NCI-H146 (cell line): ENCODE results near the gene BCL11B.

ENCODE experiments used
- DNase-seq: peaks from one replicate; lab custom pipeline; 2025; lab: John Stamatoyannopoulos, UW

Gene BCL11B

DNA sequence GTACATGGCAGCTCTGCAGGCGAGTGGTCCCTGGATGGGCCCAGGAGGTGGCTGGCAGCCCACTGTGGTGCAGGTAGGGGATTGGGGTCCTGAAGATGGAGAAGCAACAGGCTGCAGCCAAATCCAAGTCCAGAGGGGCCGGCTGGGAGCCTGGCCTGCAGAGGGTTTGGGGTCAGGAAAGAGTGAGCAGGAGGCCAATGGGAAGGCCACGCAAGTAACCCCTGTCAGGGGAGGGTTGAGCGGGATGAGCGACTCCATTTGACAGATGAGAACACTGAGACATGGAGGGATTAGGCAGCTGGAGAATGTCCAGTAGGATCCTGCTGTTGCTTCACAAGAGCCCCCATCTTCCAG lies 136.0 kb downstream of the BCL11B start:
- no peak for DNase-seq

DNA sequence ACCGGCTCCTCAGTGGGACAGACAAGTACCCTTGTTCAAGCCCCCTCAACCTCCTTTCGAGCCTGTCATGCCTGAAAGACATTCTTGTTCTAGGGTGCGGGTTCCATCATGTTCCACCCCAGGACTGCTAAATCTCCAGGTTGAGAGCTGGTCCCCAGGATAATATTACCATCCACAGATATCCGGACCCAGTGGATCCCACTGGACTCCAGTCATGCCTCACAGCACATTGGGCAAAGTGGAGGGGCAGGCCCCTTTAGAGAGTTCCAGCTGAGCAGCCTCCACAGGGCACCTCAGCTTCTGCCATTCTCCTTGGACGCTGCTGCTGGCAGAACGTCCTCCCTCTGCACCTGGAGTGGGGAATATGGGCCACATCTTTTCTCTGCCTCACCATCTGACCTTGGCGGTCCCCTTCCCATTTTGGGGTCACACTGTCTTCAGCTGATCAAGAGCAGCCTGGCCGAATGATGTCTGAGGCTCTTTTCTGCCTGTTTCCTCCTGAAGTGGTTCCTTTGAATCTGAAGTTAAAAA lies 137.4 kb downstream of the BCL11B start:
- DNase-seq, result no peak

DNA sequence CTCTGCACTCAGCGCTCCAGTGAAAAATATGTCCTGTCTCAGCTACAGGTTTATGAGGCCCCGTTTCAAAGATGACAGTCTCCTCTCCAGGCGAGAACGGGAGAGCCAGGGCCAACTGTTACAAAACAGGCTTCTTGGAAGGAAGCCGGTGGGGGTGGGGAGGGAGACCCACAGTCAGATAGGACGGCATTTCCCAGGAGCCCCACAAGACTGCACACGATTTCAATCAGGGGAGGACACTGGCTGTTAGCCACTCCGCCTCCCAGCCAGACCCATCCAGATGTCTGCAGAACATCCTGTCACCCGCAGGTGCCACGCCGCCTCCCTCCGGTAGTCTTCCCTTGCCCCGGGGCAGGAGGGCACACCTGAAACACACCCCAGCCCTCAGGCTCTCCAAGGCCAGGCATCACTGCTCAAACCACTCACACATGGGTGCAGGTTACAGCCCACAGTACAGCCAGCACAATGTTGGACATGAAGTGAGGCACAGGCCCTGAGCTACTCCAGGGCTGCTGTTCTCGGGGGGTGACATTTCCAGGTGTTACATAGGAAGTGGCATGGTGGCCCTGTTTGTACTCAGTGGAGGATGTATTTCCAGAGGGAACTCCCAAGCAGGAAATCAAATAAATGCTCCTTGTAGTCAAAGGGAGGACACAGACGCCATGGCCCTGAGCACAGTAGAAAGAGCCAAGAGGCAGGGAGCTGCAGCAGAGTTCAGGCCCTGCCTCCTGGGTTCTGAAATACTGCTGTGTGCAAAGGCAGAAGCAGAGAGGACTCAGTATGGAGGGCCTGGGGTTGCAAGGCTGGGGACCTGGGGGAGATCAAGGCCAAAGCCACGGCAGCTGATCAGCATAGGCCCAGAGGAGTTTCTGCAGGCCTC lies 138.1 kb downstream of the BCL11B start:
- no peak for DNase-seq

DNA sequence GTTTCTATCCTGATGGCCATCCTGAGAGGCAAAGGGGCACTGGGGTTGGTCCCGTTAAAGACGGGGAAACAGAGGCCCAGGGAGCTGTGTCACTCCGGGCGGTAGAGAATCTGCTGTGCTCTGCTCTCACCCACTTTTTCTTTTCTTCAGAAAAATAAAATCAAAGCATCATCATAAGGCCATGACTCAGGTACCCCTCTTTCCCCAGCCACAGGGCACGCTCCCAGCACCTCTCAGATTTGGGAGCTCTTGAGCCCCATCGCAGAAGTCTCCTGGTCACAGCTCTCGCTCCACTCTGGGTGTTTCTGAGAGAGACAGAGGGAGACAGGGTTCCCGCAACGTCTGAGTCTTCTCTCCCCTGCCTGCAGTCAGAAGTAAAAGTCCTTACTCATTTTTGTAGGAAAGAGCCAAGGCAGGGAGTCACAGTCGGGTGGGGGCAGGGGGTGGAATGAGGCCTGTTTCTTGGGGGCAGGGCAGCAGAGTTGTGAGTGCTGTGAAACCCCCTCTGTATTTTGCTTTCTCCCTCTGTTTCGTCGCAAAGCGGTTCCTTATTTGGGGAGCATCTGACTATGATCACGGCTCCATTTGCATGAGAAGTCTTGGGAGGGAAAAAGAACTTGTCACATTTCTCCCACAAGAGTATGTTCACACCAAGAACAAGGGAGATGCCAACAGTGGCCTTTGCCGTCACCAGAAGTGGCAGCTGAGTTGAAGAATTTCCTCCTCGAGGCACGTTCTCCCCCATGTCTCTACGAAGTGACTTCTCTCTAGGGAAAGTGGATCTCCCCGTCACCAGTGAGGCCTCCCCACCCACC lies 139.0 kb downstream of the BCL11B start:
- DNase-seq, result no peak

DNA sequence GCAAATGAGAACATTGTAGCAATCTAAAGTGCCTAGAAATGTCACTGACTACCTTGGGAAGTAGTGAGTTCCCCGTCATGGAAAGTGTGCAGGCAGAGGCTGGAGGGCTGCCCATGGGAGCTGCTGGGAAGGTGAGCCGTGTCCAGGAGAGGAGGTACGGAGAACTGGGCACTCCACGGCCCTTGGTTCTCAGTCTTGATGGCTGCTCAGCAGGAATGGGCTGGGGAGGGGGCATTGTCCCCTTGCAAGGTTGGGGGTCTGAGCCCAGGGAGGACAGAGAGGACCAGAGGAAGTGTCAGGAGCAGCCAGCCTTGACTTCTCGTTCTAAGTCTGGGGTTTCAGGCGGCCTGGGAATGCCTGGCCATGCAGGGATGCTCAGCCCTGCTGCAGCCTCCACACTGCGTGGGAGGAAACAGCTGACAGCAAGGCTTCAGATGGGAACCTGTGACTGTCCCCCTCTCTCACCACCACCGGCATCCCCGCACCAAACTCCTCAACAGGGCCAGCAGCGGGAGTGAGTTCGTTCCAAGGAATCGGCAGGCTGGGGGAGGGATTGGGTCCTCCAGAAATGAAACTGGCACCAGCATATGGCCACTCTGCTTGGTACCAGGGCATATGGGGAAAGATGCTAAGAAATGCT lies 140.2 kb downstream of the BCL11B start:
- no peak for DNase-seq

DNA sequence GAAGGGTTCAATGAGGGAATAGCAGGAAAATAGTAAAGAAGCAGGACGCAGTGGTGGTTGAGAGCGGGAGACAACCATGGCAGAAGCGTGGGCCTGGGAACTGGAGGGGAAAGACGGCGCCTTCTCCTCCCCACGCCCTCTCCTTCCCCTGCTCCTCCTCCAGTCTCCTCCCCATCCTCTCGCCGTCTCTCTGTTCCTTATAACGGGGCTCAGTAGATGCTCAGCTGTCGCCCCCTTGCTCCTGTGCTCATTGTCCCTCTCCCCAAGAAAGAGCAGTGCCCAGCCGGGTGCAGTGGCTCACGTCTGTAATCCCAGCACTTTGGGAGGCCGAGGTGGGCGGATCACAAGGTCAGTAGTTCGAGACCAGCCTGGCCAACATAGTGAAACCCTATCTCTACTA lies 142.0 kb downstream of the BCL11B start:
- DNase-seq, result no peak

DNA sequence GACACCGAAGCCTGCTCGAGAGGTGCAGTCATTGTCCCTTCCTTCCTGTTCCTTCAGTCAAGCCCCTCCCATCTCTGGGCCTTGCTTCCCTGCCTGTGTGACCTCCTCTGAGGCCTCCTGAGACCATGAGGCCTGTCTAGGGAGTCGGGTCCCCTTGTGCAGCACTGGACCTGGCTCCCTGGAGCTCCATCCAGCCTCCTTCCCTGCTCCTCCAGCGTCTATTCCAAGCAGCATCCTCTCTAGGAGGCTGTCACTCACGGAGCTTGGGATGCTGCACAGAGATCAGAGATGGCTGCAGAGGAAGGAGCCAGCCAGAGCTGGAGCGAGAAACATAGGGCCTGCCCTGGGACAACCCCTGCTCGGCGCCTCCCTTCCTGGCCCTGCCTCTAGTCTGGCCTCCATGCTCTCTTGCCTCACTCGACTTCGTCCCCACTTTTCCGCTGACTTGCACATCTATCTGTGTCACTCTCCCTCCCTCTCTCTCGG lies 142.7 kb downstream of the BCL11B start:
- no peak for DNase-seq

DNA sequence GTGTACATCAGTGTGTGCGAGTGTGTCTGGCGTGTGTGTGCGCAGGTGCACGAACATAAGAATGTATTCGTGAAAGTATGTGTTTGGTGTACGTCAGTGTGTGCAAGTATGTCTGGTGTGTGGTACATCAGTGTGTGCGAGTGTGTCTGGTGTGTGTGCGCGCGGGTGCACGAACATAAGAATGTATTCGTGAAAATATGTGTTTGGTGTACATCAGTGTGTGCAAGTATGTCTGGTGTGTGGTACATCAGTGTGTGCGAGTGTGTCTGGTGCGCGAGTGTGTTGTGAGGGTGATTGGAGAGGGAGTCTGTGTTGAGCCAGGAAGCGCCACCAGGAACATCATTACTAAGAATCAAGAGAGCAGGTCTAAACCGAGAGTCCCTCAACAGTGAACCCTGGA lies 143.8 kb downstream of the BCL11B start:
- no peak for DNase-seq

DNA sequence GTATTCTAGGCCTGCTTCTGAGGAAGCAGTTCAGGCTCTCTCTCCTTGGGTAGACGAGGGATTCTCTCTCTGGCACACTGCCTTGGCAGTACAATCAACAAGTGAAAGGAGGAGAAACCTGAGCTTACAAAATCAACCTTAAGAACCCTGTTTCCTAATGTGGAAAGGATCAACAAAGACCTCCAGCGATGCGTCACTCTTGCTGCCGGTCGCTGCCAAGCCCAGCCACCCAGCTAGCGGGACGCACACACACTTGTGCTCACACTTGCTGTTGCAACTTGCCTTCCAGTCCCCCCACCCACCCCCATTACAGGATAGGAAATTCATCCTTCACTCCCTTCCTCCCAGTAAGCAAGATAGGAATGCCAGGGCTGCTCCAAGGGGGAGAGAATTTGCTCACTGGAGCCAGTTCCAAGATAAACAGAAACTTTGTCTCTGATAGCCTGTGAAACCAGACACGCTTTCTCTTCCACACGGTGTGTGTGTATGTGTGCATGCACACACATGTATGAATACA lies 144.3 kb downstream of the BCL11B start:
- DNase-seq, result no peak

DNA sequence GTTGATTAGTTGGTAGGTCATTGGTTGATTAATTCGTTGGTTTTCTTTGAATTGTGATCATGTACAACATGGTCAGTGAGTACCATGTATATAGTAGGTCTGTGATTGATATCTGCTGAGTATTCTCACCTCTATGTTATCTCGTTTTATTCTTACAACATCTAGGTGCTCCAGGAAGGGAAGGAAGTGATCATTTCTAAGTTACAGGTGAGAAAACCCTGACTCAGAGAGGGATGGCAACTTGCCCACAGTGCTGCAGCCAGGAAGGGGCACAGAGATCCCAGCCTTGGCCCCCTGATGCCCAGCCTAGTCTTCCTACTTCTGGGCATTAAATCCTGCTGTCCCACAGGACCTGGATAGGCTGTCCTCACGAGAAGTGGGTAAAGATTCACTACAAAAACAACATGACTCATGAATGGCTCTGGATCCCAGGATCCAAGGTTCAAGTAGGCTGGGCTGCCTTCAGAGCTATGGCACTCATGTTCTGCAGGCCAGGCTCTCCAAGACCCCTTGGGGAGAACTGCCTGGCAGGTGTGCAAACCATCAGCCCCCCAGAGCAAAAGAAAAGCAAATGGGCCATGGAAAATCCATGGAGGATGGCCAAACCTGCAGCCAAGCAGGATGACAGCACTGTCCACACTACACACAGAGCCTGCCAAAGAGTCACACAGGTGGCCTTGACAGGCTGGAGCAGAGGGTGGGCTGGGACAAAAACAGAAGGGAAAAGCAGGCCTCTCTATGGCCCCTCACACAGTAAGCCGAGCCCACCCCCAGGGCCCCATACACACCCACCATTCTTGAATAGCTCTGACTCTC lies 146.2 kb downstream of the BCL11B start:
- DNase-seq, result no peak

DNA sequence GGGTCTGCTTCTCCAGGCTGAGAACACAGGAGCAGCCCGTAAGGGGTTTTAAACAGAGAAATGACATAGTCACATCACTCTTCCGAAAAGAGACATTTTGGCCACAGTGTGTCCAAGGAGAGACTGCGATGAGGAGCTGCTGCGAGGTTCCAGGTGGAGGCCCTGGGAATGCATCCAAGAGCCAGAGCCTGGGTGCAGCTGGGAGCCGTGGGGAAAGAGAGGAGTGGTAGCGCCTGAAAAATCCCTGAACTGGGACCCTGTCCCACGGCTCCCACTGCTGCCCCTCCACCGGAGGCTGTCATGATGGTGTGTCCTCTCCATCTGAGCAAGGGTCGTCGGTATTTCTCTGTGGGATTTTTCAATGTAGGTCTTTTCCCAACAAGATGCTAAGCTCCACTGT lies 146.9 kb downstream of the BCL11B start:
- DNase-seq, result no peak

DNA sequence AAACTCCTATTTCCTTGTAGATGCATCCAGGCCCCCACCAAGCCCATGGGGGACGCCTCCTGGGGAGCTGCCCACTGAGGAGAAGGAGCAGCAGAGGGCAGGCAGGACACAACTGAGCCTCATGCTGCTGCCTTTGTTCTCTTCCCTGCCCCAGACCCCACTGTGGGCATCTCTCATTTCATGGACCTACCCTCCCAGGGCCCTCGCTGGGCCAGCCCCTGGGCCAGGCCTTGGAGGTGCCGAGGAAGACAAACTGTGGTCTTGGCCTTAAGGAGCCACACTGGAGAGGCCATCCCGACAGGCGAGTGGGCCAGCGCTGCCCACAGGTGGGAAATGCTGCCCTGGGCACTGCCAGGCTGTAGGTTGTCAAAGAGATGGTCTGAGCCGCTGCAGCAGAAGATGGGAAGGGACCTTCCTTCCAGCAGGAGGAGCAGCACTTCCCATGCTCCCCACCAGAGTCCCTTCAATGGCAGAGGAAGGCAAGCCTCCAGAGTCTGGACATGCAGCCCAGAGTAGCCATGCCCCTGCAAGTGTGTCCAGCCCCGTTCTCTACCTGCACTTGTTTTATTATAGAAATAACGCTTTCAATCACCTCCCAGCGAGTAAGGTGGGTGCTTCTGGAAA lies 147.4 kb downstream of the BCL11B start:
- no peak for DNase-seq

DNA sequence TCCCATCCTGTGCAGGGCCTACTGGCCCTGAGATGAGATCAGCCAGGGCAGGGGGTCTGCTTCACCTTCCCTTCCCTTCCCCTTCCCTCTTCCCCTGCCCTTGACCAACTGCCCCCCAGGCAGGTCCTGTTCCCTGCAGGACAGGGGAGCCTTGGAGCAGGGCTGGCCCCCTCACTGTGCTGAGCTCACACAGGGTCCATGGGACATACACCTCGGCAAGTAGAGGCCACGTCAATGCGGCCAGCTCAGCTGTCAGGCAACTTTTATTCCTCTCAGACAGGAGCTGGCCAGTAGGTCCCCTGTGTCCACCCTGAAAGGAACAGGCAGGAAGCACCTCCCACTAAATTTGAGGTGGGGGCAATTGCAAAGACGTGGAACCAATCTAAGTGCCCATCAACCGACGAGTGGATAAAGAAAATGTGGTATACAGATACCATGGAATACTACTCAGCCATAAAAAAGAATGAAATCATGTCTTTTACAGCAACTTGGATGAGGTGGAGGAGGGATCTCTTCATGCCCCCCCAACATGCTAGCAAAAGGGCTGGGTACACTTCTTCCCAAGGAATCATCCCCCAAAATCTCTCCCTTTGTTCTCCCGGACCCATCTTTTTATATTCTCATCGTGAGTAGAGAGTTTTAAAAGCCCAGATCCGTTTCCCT lies 148.7 kb downstream of the BCL11B start:
- DNase-seq, result no peak

DNA sequence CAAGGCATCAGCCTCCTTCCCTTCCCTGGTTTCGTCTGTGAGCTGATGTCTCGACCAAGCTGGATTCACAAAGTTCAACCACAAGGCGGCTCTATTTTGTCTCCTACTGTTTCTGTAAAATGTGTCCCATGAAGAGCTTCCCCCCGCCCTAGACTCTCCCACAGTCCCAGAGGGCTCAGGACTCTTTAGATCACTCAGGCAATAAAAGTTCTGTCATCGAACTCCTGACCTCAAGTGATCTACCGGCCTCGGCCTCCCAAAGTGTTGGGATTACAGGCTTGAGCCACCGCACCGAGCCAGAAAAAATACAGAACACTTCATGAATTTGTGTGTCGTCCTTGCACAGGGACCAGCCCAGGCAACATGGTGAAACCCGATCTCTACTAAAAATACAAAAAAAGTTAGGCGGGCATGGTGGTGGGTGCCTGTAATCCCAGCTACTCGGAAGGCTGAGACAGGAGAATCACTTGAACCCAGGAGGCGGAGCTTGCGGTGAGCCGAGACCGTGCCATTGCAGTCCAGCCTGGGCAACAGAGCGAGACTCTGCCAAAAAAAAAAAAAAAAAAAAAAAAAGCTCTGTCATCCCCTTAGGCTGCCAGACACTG lies 149.4 kb downstream of the BCL11B start:
- no peak for DNase-seq

DNA sequence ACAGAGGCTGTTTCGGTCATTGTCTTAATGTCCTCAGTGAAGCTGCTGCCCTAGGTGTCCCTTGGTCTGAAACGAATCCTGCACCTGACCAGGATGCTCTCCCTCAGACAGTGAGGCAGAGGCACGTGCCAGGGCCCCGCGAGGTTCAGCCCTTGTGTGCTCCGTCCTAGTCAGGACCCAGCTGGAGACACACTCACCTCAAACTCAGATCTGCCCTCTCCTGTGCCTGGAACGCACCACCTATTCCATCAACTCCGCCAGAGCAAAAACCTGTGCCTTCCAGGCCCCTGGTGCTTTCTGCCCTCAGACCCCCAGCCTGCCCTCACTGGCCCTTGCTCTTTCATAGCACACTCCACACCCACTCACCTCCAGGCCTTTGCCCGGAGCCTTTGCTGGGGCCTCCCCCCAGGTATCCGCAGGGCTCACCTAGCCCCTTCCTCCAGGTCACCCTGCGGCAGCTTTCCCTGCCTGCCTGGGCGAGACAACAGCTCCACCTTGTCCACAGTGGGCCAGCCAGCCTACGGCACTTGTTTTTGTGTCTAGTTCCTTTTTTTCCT lies 150.6 kb downstream of the BCL11B start:
- DNase-seq, result no peak

DNA sequence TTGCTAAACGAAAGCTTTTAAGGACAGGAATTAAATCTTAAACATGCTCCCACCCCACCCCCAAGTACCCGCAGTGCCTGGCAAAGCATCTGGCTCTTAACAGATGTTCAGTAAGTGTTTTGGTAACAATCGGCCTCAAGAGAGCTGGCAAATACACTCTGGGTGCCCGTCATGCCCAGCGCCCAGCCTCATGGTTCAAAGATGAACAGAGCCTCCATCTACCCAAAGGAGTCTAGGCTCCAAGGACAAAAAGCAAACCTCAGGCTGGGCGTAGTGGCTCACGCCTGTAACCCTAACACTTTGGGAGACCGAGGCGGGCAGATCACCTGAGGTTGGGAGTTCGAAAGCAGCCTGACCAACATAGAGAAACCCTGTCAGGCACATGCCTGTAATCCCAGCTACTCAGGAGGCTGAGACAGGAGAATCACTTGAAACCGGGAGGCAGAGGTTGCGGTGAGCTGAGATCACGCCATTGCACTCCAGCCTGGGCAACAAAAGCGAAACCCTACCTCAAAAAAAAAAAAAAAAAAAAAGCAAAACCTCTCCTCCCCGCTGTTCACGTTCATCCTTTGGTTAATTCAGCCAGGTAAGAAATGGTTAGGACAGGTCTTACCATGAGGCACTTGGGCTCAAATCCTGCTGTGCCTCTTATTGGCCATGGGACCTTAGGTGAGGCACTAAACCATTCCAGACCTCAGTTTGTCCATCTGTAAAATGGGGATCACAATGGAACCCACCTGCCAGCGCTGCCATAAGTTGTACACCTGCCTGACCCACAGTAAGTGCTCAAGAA lies 151.3 kb downstream of the BCL11B start:
- DNase-seq, result no peak

DNA sequence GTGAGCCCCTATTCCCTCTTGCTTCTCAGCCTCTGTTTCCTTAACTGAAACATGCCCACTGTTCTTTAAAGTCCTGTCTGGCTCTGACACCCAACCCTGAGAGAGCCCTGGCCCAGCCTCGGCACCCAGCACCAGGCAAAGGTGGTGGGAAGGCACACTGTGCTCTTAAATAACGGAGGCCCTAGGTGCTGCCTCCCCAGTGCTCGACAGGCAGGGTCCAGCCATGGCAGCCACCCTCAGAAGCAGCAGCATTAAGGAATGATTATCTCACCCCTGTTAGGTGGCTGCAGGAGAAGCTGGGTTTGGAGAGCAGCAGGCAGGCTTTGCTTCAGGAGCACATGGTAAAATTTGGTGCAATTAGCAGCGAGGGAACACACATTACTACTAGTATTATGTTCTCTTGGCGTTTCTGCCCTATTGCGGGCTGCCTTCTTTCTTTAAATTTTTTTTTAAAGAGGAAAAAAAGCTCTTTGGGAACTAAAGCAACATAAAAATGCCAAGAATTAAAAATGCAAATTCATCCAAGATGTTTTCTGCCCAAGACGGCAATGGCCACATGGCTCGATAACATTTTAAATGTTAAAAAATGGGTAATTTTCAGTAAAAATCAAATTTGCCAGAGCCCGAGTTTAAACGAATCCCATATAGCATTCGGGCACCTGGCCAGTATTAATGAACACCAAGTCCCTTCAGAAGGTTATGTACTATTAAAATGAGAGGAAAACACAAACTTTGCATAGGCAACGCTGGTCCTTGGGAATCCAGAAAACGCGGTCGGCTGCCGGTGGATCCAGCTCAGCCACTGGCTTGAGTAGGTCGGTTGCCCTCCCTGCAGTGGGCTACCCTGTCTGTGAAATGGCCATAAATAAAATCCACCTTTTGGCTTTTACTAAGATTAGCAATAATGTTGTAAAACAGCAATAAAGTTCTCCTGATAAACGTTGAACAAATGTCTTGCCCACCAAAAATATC lies 152.2 kb downstream of the BCL11B start:
- DNase-seq, result no peak
